Activated CD8-positive, alpha-beta memory T cell treated with anti-CD3 and anti-CD28 coated beads, Interleukin-2, amount 50 U/mL, for 48 hours (primary cell): Measurements from ENCODE around the gene PRMT7.

Source experiments
- DNase-seq: peaks from one replicate; pipeline ENCODE4 v3.0.0-alpha.2; 2020

The PRMT7 gene

GRCh38 chr16:68401871-68402747 is 91.3 kb downstream of the PRMT7 start:
- DNase-seq, result no peak

GRCh38 chr16:68402748-68403040 is 91.9 kb downstream of the PRMT7 start:
- DNase-seq, result no peak

GRCh38 chr16:68403177-68403576 is 92.4 kb downstream of the PRMT7 start:
- DNase-seq, result no peak

GRCh38 chr16:68403704-68404103 is 92.9 kb downstream of the PRMT7 start:
- no peak for DNase-seq

GRCh38 chr16:68404736-68405345 is 94.0 kb downstream of the PRMT7 start:
- no peak for DNase-seq

- no peak for DNase-seq
These were observed 95.8 kb downstream of the PRMT7 start for GRCh38 chr16:68406458-68407152.
